ENCODE data around the gene BRSK2. TPM values are rescaled to one million over a fixed set of nuclear protein-coding genes. Genes with fewer than 3 reads are reported as not detected.

The BRSK2 gene
- total RNA-seq, 1 experiment from 2014 or later, result 1.2 TPM

DNA sequence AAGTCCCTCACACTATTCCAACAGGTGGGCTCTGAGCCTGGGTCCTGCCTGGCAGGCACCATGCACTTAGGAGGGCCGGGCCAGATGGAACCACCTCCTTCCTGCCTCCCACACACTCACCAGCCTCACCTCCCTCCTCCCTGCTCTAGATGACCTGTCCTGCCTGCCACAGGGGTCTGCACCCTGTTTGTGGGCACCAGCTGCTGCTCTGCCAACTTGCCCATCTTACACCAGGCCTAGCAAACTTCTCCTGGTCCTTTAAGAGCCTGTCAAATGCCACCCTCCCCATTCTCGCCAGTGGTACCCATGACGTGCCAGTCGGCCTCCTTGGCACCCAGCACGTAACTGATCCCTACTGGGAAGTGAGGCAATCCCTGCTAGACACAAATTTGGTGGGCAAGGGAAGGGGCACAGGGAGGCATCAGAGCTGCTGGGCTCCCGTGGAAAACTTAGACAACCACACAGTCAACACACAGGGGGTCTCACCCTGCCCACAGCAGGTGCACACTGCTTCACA lies 93.8 kb downstream of the BRSK2 start:
- Histone ChIP-seq H3K4me2 (ENCODE audit: low read length) (no peak overlapping the region), H3K9me2 (replicated peaks; ENCODE audit: low read length) (no peaks in the 10 kb centered on the region), H4K20me1 (ENCODE audit: low read length) (no peaks in the 10 kb centered on the region), H3K27ac (ENCODE audit: low read length) (no peak overlapping the region), H3K4me1 (ENCODE audit: insufficient read depth, low read length) (no peaks in the 10 kb centered on the region), H2AFZ (ENCODE audit: low read length) (no peak overlapping the region), H3K4me3 (ENCODE audit: low read length) (no peak overlapping the region), H3K27me3 (ENCODE audit: low read length) (no peaks in the 10 kb centered on the region), H3K9ac (ENCODE audit: low read length) (no peak overlapping the region), H3K79me2 (ENCODE audit: low read length) (0 out of 2 replicates have a peak, but pooled peaks cover 3% of the 10 kb centered on the region), H3F3A (ENCODE audit: low read length, unreplicated experiment) (no peaks in the 10 kb centered on the region), H3K9me3 (ENCODE audit: low read length) (no peaks in the 10 kb centered on the region), H3K36me3 (ENCODE audit: low read depth, low read length) (no peaks in the 10 kb centered on the region)
- no peak for TF ChIP-seq EZH2phosphoT487 (IDR thresholded peaks at IDR 0.05; ENCODE audit: borderline replicate concordance, low read length)
- TF ChIP-seq, protein P1, sequence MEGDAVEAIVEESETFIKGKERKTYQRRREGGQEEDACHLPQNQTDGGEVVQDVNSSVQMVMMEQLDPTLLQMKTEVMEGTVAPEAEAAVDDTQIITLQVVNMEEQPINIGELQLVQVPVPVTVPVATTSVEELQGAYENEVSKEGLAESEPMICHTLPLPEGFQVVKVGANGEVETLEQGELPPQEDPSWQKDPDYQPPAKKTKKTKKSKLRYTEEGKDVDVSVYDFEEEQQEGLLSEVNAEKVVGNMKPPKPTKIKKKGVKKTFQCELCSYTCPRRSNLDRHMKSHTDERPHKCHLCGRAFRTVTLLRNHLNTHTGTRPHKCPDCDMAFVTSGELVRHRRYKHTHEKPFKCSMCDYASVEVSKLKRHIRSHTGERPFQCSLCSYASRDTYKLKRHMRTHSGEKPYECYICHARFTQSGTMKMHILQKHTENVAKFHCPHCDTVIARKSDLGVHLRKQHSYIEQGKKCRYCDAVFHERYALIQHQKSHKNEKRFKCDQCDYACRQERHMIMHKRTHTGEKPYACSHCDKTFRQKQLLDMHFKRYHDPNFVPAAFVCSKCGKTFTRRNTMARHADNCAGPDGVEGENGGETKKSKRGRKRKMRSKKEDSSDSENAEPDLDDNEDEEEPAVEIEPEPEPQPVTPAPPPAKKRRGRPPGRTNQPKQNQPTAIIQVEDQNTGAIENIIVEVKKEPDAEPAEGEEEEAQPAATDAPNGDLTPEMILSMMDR (conservative IDR thresholded peaks at IDR 0.05; ENCODE audit: low read depth, low read length), result no peak
- no peak for TF ChIP-seq EZH2 (IDR thresholded peaks at IDR 0.05; ENCODE audit: low read length, unreplicated experiment)
- DNase-seq, result no peak
- POLR2A ChIA-PET (ENCODE audit: unreplicated experiment), result no interaction called here
- CTCF ChIA-PET, result no interaction called here
- BruUV-seq (replicated peaks), result no TSS peak
- intact Hi-C loops (cut with micrococcal nuclease), result no loop called here
- ATAC-seq, result no peak

DNA sequence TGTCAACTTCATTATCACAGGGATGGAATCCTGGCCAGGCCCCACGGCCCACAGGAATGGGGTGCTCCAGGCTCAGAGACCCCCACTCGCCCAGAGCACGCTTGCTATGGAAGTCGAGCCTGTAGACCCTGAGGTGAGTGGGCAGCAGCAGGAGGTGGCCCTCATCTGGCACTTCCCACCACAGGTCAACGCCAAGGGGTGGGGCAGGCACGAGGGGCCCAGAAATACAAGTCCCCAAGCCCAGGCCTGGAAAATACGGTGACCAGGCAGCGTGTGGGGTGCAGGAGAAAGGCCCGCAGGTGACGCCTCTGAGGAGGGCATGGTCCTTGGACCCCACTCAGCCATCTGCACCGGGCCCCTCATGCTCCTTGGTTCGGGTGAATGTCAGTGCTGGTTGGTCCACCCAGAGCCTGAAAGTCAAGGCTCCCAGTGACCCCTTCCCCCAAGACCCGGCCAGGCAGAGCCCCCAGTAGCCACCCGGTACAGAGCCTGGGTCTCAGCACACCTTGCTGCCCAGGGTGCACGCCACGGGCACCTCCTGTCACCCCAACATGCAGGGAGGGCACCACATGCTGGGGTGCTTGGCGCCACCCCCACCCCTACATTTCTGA lies 94.4 kb downstream of the BRSK2 start:
- no peaks in the 10 kb centered on the region for H4K20me1 ChIP-seq (ENCODE audit: low read length)
- CTCF ChIA-PET, result no interaction called here

More for the DNA sequence above, 94.4 kb downstream of the BRSK2 start:
- POLR2A ChIA-PET (ENCODE audit: unreplicated experiment), result no interaction called here
- Histone ChIP-seq H3K4me3 (ENCODE audit: low read length) (no peak overlapping the region), H3K27me3 (ENCODE audit: low read length) (no peaks in the 10 kb centered on the region), H3K9me2 (replicated peaks; ENCODE audit: low read length) (no peaks in the 10 kb centered on the region), H3K36me3 (ENCODE audit: low read depth, low read length) (no peaks in the 10 kb centered on the region), H3K27ac (ENCODE audit: low read length) (no peak overlapping the region), H3K9ac (ENCODE audit: low read length) (no peak overlapping the region), H3K9me3 (ENCODE audit: low read length) (no peaks in the 10 kb centered on the region), H3F3A (ENCODE audit: low read length, unreplicated experiment) (no peaks in the 10 kb centered on the region), H3K79me2 (ENCODE audit: low read length) (0 out of 2 replicates have a peak, but pooled peaks cover 3% of the 10 kb centered on the region), H3K4me1 (ENCODE audit: insufficient read depth, low read length) (no peaks in the 10 kb centered on the region), H2AFZ (ENCODE audit: low read length) (no peak overlapping the region), H3K4me2 (ENCODE audit: low read length) (no peak overlapping the region)
- no TSS peak for BruUV-seq (replicated peaks)
- ATAC-seq (no peak), DNase-seq (no peak)
- TF ChIP-seq, protein P1 (conservative IDR thresholded peaks at IDR 0.05; ENCODE audit: low read depth, low read length), result no peak
- TF ChIP-seq EZH2phosphoT487 (IDR thresholded peaks at IDR 0.05; ENCODE audit: borderline replicate concordance, low read length) (no peak), EZH2 (IDR thresholded peaks at IDR 0.05; ENCODE audit: low read length, unreplicated experiment) (no peak)
- intact Hi-C loops (cut with micrococcal nuclease), result no loop called here
